SU-DHL-6 (cell line): Measurements from ENCODE around the gene RUNX2.

Experiments
- CTCF ChIP-seq: fragments of 200-600 bp; sonication (generic); IDR thresholded peaks from one replicate; pipeline ENCODE4 v1.5.1; 2017; ENCODE audit warnings: antibody characterized with exemption, mild to moderate bottlenecking, low read length, moderate library complexity; ENCODE audit not compliant: insufficient read depth, poor library complexity, severe bottlenecking
- EZH2phosphoT487 ChIP-seq: fragments of 200-600 bp; sonication (generic), shearing (Covaris generic); conservative IDR thresholded peaks from 2 replicates; pipeline ENCODE4 v1.6.1; 2018; ENCODE audit warnings: mild to moderate bottlenecking, antibody characterized with exemption, low read length, moderate library complexity, mixed read lengths

- no peak for TF ChIP-seq CTCF
- no peak for TF ChIP-seq EZH2phosphoT487
Observed at GRCh38 chr6:45445749-45446549, 117.8 kb downstream of the RUNX2 start.
